GM08714 (cell line): ENCODE results near the gene TMX1.
"Not testable (repeated sequence)": the region's sequence is repeated elsewhere in the genome, so short reads cannot be mapped to it uniquely, and the experiment has no call there.

Source experiments
- H3K4me3 ChIP-seq: fragments of 200-500 bp; sonication (Bioruptor generic); 2 replicates; pipeline ENCODE4 v1.5.1; 2014; ENCODE audit warnings: mild to moderate bottlenecking, low read length, inconsistent platforms
- ZNF274 ChIP-seq: IDR thresholded peaks from 2 replicates; pipeline ENCODE4 v1.6.1; 2012; ENCODE audit warnings: mild to moderate bottlenecking, low read depth, low read length

Gene TMX1, protein sequence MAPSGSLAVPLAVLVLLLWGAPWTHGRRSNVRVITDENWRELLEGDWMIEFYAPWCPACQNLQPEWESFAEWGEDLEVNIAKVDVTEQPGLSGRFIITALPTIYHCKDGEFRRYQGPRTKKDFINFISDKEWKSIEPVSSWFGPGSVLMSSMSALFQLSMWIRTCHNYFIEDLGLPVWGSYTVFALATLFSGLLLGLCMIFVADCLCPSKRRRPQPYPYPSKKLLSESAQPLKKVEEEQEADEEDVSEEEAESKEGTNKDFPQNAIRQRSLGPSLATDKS

DNA sequence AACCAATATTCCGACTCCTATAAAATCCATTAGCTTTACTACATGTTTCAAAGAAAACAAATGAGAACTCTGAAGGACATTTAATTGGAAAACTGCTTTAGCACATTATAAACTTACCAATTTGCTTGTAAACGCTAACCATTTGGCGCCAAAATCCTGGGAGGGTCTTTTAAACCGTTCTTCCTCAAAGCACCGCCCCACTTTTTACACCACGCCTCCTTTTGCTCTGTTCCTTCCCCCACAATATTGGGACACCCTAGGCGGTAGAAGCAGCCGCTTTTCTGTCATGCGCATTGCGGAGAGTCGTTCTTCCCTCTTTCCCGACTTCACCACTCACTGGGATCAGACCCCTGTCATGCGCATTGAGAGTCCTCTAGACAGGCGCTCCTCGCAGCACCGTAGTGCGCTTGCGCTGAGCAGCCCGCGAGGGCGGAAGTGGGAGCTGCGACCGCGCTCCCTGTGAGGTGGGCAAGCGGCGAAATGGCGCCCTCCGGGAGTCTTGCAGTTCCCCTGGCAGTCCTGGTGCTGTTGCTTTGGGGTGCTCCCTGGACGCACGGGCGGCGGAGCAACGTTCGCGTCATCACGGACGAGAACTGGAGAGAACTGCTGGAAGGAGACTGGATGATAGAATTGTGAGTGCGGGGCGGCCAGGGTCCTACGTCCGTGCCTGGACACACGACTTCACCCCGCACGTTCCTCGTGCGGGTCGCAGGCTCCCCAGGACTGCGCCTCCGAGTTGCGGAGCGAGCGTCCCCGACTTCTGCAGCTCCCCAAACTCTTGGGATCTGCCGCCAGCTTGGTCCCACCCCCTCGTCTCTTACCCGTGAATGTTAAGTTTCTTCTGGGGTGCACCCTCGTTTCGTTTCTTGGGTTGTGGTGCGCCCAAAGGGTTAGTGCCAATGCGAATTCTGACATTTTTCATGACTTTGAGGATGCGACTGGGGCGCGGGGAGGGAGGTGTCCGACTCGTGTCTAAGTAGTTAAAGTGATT is at the start of gene TMX1:
TSS of gene TMX1 (plus strand) at position 435 of the 991 bp plus-strand sequence. CDS start at position 481, 46 bp downstream.
- H3K4me3 ChIP-seq = peak within 1 kb of the TSS; percentile 74
- TF ChIP-seq ZNF274 = no peak

DNA sequence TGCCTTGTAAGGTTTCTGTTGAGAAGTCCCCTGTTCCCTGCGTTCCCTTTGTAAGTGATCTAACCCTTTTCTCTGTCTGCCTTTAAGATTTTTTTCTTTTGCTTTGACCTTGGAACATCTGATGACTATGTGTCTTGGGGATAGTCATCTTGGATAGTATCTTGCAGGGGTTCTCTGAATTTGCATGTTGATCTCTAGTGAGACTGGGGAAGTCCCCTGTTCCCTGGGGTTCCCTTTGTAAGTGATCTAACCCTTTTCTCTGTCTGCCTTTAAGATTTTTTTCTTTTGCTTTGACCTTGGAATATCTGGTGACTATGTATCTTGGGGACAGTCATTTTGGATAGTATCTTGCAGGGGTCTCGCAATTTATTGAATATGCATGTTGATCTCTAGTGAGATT is 38.2 kb upstream of the TMX1 start:
- no peak for TF ChIP-seq ZNF274

DNA sequence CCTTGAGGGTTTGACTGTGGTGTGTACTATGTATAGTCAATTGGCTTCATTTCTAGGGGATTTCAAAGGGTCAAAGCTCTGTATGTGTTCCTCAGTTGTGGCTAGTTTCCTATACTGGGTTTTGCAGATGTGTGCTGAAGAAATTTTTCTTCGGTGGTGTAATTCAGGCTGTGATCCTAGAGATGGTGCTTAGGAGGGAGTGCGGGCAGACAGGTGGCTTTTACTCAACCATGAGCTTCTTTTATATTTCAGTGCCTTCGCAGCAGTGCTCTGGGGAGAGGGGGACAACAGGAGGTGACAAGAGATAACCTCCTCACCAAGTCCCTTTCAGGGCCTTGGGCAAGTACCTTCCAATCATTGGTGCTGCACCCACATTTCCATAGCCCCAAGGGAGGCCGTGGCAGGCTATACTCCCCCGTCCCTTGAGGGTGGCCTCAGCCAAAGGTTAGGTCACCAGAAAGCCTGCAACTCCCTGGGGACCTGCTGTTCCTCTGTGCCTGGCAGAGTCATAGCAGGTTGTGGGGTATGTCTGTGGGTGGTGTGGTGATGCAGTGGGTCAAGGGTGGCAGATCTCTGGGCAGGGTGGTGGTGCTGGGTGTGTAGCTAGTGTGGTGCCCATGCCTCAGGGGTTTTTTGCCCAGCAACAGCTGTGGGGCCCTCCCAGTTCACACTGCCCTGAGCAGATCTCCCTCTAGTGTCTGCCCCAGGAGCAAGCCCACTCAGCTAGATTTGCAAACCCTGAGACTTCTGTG is 37.0 kb upstream of the TMX1 start:
- no peak overlapping the region for H3K4me3 ChIP-seq
- no peak for TF ChIP-seq ZNF274

More for the DNA sequence above, 38.2 kb upstream of the TMX1 start:
- no peak overlapping the region for H3K4me3 ChIP-seq

DNA sequence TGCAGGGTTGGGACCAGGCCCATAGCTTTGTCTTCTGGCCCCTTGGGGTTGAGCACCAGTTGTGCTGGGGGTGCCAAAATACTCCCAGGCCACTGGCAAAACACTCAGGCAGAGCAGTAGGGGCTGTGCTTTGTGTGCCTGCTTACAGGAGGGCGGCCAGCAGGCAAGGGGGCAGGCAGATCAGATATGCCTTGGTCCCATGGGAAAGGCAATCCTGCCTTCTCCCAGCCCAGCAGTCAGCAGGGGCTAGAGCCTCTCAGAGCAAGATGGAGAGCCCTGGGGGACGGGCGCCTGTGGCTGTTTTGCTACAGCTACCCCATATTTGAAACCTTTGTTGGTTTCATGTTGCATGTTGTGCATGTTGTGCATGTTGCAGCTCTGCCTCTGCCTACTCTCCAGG is 36.2 kb upstream of the TMX1 start:
- TF ChIP-seq ZNF274 = no peak
- no peak overlapping the region for H3K4me3 ChIP-seq

DNA sequence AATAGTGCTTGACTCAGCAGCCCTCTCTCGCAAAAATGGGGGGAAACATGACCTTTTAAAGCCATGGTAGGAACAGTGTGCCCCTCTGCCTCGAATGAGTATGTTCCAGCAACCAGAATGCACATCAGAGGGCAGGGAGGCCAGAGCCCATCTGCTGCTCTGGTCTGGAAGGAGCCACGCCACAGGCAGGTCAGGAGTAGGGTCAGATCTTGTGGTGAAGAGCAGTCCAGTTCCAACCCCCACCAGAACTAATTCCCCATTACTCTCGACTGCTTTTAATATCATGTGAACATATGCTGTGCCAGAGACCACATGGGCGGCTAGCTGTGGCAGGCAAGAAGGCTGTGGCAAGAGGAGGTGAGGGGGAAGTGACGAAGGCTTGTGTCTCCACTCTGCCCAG is 34.6 kb upstream of the TMX1 start:
- no peak overlapping the region for H3K4me3 ChIP-seq
- TF ChIP-seq ZNF274 = no peak

DNA sequence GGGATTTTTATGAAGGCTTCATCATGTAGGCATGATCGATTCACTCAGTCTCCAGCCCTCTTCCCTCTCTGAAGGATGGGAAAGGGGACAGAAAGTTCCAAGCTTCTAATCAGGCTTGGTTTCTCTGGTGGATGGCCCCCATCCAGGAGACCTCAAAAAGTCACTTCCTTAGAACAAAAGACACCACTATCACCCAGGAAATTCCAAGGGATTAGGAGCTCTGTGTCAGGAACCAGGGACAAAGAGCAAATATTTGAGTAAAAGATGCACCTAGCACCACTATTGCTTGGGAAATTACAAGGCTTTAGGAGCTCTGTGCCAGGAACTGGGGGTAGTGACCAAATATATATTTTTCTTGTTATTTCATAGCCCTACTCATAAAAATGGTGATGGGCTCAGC is 33.6 kb upstream of the TMX1 start:
- no peak overlapping the region for H3K4me3 ChIP-seq
- no peak for TF ChIP-seq ZNF274

DNA sequence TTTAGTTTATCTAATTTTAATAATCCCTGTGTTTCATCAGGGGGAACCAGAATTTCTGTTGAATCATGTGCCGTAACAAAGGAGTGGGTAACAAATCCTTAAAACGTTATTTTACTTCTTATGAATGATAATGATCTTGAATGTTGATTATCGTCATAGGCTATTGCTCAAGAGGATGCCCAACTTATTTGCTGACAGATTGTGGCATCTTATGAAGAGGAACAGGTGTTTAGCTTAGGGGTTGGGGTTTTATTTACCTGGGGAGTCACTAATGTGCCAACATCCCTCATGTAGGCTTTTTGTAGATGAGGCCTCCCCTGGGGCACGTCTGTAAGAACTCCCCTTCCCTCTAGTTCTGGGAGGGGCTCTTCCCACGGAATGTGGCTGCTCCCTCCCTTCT is 32.4 kb upstream of the TMX1 start:
- no peak overlapping the region for H3K4me3 ChIP-seq
- TF ChIP-seq ZNF274 = no peak

DNA sequence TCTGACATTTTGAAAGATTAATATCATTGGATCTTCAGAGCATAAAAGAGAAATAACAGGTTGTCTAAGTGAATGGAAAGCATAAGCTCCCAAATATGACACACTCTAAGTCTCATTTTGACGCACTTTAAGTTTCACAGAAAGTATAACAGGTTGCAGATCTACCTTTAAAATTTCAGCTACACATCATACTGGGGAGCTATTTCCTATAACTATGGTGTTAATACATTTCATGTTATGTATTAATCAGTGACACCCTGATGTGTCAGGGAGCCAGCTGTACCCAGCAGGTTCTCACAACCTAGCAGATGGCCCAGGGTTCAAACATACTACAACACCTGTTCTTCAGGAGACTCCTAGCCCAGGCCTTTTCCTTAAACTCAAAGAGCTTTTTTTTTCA is 31.1 kb upstream of the TMX1 start:
- TF ChIP-seq ZNF274 = no peak
- no peak overlapping the region for H3K4me3 ChIP-seq

DNA sequence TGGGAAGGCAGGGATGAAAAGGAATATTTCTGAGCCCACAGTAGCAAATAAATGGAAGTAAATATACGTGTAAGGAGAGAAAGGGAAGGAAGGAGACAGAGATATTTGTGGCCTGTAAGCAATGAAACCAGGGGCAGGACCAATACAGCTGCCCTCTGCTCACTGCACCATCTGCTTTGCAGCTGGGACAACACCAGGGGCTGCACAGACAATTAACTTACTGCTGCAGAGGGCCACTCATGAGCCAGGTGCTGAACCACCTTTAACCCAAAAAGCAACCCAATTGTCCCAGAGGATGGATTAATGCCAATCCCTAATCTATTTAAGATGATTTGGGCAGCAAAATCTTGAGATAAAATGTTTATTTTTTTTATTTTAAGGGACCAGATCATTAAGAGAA is 30.6 kb upstream of the TMX1 start:
- H3K4me3 ChIP-seq = no peak overlapping the region
- no peak for TF ChIP-seq ZNF274

DNA sequence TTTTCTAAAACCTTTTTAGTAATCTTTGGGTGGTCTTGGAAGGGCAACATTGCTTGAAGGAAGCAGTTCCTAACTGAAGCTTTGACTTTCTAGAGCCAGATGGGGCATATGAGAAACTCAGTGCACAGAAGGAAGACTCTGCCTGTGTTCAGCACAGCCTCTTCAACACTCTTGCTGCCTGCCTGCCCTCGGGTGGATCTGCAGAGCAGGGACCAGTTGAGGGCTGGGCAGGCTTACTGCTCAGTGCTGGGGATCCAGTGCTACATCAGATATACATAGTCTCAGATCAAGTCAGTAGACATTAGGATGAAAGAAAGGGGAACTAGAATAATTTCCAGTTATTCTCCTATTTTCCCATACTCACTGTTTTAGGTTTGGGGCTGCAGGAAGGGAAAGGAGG is 29.5 kb upstream of the TMX1 start:
- no peak overlapping the region for H3K4me3 ChIP-seq
- TF ChIP-seq ZNF274 = no peak

DNA sequence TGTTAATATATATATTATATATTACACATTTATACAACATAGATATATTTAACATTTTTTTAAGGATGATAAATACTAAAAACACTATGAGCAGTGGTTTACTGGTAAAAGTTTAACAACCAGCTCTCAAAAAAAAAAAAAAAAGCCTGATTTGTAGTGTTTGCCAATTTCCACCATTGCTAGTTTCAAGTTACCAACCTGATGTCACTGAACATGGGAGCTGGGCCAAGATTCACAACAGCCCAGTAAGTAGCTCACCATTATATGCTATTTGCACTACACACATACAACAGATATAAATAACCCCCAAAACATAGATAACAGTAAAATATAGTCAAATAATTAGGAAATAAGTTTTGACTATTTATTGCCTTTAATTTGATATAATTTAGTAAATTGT is 28.9 kb upstream of the TMX1 start:
- TF ChIP-seq ZNF274 = no peak
- no peak overlapping the region for H3K4me3 ChIP-seq

DNA sequence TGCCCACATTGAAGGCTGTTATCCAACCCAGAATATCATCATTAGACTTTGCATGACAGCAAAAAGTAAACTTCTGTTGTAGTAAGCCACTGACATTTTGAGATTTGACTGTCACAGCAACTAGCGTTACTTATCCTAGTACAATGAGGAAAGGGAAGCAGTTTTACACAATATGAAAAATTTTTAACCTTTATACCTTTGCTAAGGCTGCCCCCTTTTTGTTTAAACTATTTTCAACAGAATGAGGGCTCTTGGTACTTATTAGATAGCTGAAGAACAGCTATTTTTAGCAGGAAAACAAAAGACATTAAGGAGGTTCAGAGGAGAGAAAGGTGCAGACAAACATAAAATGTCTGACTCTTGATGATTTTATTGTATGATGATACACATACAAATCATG is 23.4 kb upstream of the TMX1 start:
- no peak overlapping the region for H3K4me3 ChIP-seq

DNA sequence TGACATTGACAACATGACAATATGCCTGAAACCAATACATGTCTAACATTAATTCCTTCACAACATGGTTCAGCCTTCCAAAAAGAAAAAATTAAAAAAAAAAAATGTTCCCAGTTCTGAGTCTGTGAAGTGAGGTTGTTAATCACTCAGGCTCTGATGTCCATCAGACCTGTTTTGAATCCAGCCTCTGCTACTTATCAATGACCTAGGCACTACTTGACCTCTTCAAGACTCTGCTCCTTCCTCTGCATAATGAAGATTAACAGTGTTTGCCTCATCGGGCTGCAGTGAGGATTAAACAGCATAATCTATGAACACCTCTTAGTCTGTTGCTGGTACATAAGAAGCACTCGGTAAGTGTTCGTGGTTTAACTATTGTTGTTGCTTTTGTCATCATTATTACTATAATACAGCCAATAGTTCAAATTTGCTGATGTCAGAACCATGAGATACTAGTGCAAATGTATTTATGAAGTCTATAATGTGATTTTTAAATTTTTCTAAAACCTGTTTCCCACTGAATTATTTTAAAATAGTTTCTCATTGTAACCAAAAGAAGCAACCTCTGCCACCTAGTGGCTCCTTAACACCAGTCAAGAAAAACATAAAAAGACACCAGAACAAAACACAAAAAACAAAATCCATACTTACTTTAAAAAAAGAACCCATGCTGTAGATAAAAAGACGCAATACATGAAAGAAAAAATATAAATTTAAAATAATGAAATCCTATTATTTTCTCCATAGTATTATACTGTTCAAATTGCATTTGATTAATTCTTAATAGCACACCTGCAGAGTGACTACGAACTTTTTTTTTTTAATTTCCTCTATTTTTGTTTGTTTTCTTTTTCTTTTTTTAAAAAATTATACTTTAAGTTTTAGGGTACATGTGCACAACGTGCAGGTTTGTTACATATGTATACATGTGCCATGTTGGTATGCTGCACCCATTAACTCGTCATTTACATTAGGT is 20.3 kb upstream of the TMX1 start:
- no peak for TF ChIP-seq ZNF274
- H3K4me3 ChIP-seq = no peak overlapping the region

More for the DNA sequence above, 23.4 kb upstream of the TMX1 start:
- no peak for TF ChIP-seq ZNF274

DNA sequence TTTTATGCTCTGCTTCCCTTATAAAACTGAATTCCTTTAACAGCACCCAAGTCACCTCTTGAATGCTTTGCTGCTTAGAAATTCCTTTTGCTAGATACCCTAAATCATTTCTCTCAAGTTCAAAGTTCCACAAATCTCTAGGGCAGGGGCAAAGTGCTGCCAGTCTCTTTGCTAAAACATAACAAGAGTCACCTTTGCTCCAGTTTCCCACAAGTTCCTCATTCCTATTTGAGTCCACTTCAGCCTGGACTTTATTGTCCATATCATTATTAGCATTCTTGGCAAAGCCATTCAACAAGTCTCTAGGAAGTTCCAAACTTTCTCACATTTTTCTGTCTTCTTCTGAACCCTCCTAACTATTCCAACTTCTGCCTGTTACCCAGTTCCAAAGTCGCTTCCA is 16.6 kb upstream of the TMX1 start:
- H3K4me3 ChIP-seq = not testable (repeated sequence)
